SK-N-SH (cell line): ENCODE measurements around the gene INF2. TPM values are rescaled to one million over a fixed set of nuclear protein-coding genes. Genes with fewer than 3 reads are reported as not detected.

Experiments
- CTCF ChIA-PET: fragments of 300-600, 350-600 bp; formaldehyde crosslinking; extraction: SDS; loops from one replicate; lab custom pipeline; 2021; lab: Yijun Ruan, JAX
- POLR2A ChIA-PET: fragments of 350-600 bp; sonication (Branson Sonifier 250); formaldehyde crosslinking; extraction: SDS; loops from one replicate; lab custom pipeline; 2020; ENCODE audit warnings: antibody characterized with exemption, inconsistent platforms; lab: Yijun Ruan, JAX
- DNase-seq: peaks from one replicate; pipeline ENCODE4 v3.0.0; 2012
- H2AFZ ChIP-seq: fragments of 200-600 bp; sonication (generic); 2 replicates; pipeline ENCODE4 v1.8.1; 2016; ENCODE audit warnings: antibody characterized with exemption, mild to moderate bottlenecking, low read depth
- H3F3A ChIP-seq: fragments of 200-600 bp; sonication (generic); replicated peaks from 2 replicates; pipeline ENCODE3; 2016; ENCODE audit warnings: antibody characterized with exemption, mild to moderate bottlenecking; ENCODE audit not compliant: insufficient read depth
- H3K27ac ChIP-seq, 2 experiments: fragments of 200-500 bp in 1 of 2; fragments of 200-600 bp in 1 of 2; sonication (Bioruptor generic) in 1 of 2; sonication (generic), shearing (Covaris generic) in 1 of 2; 2 replicates each; pipeline versions ENCODE4 v1.5.1 to v1.6.1; 2014 to 2016; ENCODE audit warnings: low read depth in 2 of 2, inconsistent platforms in 1 of 2, low read length in 1 of 2, mild to moderate bottlenecking in 1 of 2, mixed read lengths in 1 of 2
- H3K27me3 ChIP-seq: fragments of 200-600 bp; sonication (generic), shearing (Covaris generic); 2 replicates; pipeline ENCODE4 v1.6.1; 2016; ENCODE audit warnings: mixed run types; ENCODE audit not compliant: insufficient read depth
- H3K36me3 ChIP-seq, 2 experiments: fragments of 200-500 bp in 1 of 2; fragments of 200-600 bp in 1 of 2; sonication (Bioruptor generic) in 1 of 2; sonication (generic) in 1 of 2; replicated peaks in 1 of 2; 2 replicates each; pipeline versions ENCODE3 to v1.5.1; 2014 to 2016; ENCODE audit warnings: low read length in 1 of 2, mild to moderate bottlenecking in 1 of 2; ENCODE audit not compliant: insufficient read depth in 2 of 2, control insufficient read depth in 1 of 2
- H3K4me1 ChIP-seq, 2 experiments: fragments of 200-500 bp in 1 of 2; fragments of 200-600 bp in 1 of 2; sonication (Bioruptor generic) in 1 of 2; sonication (generic), shearing (Covaris generic) in 1 of 2; 2 replicates each; pipeline versions ENCODE4 v1.5.1 to v1.6.1; 2014 to 2016; ENCODE audit warnings: low read depth in 1 of 2, low read length in 1 of 2, mixed run types in 1 of 2; ENCODE audit not compliant: insufficient read depth in 2 of 2, control insufficient read depth in 1 of 2
- H3K4me2 ChIP-seq: fragments of 200-600 bp; sonication (generic), shearing (Covaris generic); 2 replicates; pipeline ENCODE4 v1.6.1; 2017; ENCODE audit warnings: mixed run types
- H3K4me3 ChIP-seq, 2 experiments: fragments of 200-500 bp in 1 of 2; fragments of 200-600 bp in 1 of 2; sonication (Bioruptor generic) in 1 of 2; sonication (generic), shearing (Covaris generic) in 1 of 2; 2 replicates each; pipeline versions ENCODE4 v1.5.1 to v1.8.1; 2014 to 2016; ENCODE audit warnings: low read depth in 2 of 2, inconsistent platforms in 1 of 2, low read length in 1 of 2, mild to moderate bottlenecking in 1 of 2, mixed read lengths in 1 of 2, moderate library complexity in 1 of 2
- H3K79me2 ChIP-seq: fragments of 200-600 bp; sonication (generic); 2 replicates; pipeline ENCODE4 v1.8.1; 2017; ENCODE audit warnings: mild to moderate bottlenecking; ENCODE audit not compliant: insufficient read depth
- H3K9ac ChIP-seq: fragments of 200-600 bp; sonication (generic); 2 replicates; pipeline ENCODE4 v1.6.1; 2017; ENCODE audit warnings: mixed run types
- H3K9me2 ChIP-seq: fragments of 200-600 bp; sonication (generic); 2 replicates; pipeline ENCODE4 v1.6.1; 2017; ENCODE audit warnings: mixed run types
- H3K9me3 ChIP-seq: fragments of 200-600 bp; sonication (generic); 2 replicates; pipeline ENCODE4 v1.6.1; 2017; ENCODE audit warnings: mixed run types, mild to moderate bottlenecking, moderate library complexity
- H4K20me1 ChIP-seq: fragments of 200-600 bp; sonication (generic); 2 replicates; pipeline ENCODE4 v1.6.1; 2017; ENCODE audit warnings: mild to moderate bottlenecking, mixed run types; ENCODE audit not compliant: insufficient read depth
- CTCF ChIP-seq: fragments of 200-600 bp; sonication (generic); IDR thresholded peaks from 2 replicates; pipeline ENCODE4 v1.6.1; 2017; ENCODE audit warnings: antibody characterized with exemption, mild to moderate bottlenecking, moderate library complexity
- FOXJ3 ChIP-seq: sonication (generic); formaldehyde crosslinking; IDR thresholded peaks from 2 replicates; pipeline ENCODE4 v1.5.1; 2020; ENCODE audit warnings: mild to moderate bottlenecking, missing genetic modification reagents
- IRF3 ChIP-seq: fragments of 150-350 bp; IDR thresholded peaks from 2 replicates; pipeline ENCODE4 v1.6.1; 2016; ENCODE audit warnings: mild to moderate bottlenecking, low read depth, low read length
- JUND ChIP-seq: IDR thresholded peaks from 2 replicates; pipeline ENCODE4 v1.4.0; 2012
- MEF2A ChIP-seq: IDR thresholded peaks from 2 replicates; pipeline ENCODE4 v1.4.0; 2012; ENCODE audit warnings: low read depth, borderline replicate concordance
- POLR2AphosphoS5 ChIP-seq: IDR thresholded peaks from 2 replicates; pipeline ENCODE4 v1.6.1; 2012; ENCODE audit warnings: low read depth, low read length
- RAD21 ChIP-seq: IDR thresholded peaks from 2 replicates; pipeline ENCODE4 v1.6.1; 2012; ENCODE audit warnings: mild to moderate bottlenecking, low read length
- REST ChIP-seq: IDR thresholded peaks from 2 replicates; pipeline ENCODE4 v1.6.1; 2012; ENCODE audit warnings: mild to moderate bottlenecking, low read depth, low read length, moderate library complexity
- TAF1 ChIP-seq: IDR thresholded peaks from 2 replicates; pipeline ENCODE4 v1.6.1; 2012; ENCODE audit warnings: low read depth, mild to moderate bottlenecking, low read length, moderate library complexity, borderline replicate concordance
- WGBS: methylation state at CpG from one replicate; pipeline ENCODE4 v1.1.6; 2017; ENCODE audit warnings: low lambda C conversion rate; 5-methylcytosine and 5-hydroxymethylcytosine counted together
- polyA plus RNA-seq, 3 experiments: library from polyadenylated mRNA; depleted of rRNA; stranded (reverse); fragments of >200 nt; gene quantifications; 2 replicates each; pipeline ENCODE4 v1.2.3, GENCODE V29; 2012
- TF ChIP-seq, protein P1 (sequence below): fragments of 150-350 bp; IDR thresholded peaks from 2 replicates; pipeline ENCODE4 v1.6.1; 2017; ENCODE audit warnings: antibody characterized with exemption, low read length, low read depth, borderline replicate concordance

The INF2 gene
- polyA plus RNA-seq, 1 of the 3 experiments (the other 2 are of a cell fraction): 32.5 TPM

- Histone ChIP-seq H3K4me3 (peak within 1 kb of the TSS; percentile 60 to 69), H3K27ac (peak within 1 kb of the TSS in 1 of 2 experiments; percentile 80; a peak in 1 of 4 replicates), H2AFZ (no peak within 1 kb of the TSS), H3F3A (no peaks in the 10 kb centered on the region), H4K20me1 (peaks cover 11% of the 10 kb centered on the region; the same call in 1 of the 2 replicates), H3K36me3 (peaks cover 4 to 5% of the 10 kb centered on the region in 2 experiments), H3K4me2 (peak within 1 kb of the TSS; percentile 81), H3K27me3 (no peaks in the 10 kb centered on the region), H3K4me1 (peaks cover 0 to 35% of the 10 kb centered on the region in 2 experiments; a peak in 2 of 4 replicates), H3K9ac (peak within 1 kb of the TSS; percentile 57; the same call in 1 of the 2 replicates), H3K9me3 (no peaks in the 10 kb centered on the region), H3K79me2 (no peaks in the 10 kb centered on the region), H3K9me2 (no peaks in the 10 kb centered on the region)
- ChIA-PET POLR2A (no interaction called here), CTCF (interaction anchor here (0.6 to 3.8 kb wide), 22 partner anchors 10 to 696 kb away, joined by 3 to 23 read pairs (median 5); partner anchors contain the start of genes INF2 and SIVA1)
- TF ChIP-seq CTCF (peak; percentile 67), RAD21 (0 out of 2 replicates have a peak, but pooled peaks have one; percentile 14), TAF1 (no peak), POLR2AphosphoS5 (peak; percentile 36; the same call in 1 of the 2 replicates), MEF2A (no peak)
- WGBS: 25% methylated on average over 18 of the region's 82 CpGs
- peak; percentile 98 for DNase-seq
These were observed 34.4 kb downstream of the INF2 start, which contains the start of gene ADSS1 for GRCh38 chr14:104723651-104724406. Gene ADSS1, plus strand, starts transcription at chr14:104724229. Its CDS starts 42 bp downstream, at chr14:104724271.

- H2AFZ ChIP-seq: no peak overlapping the region
- DNase-seq: peak; percentile 84
- no peaks in the 10 kb centered on the region for H3K9me3 ChIP-seq
- peak overlapping the region; percentile 60 to 69 for H3K4me3 ChIP-seq
- H3K4me1 ChIP-seq: peaks cover 0 to 28% of the 10 kb centered on the region in 2 experiments; a peak in 2 of 4 replicates
- WGBS: 15% methylated on average over 12 of the region's 27 CpGs
- H3F3A ChIP-seq: no peaks in the 10 kb centered on the region
- no peaks in the 10 kb centered on the region for H3K9me2 ChIP-seq
- H3K79me2 ChIP-seq: no peaks in the 10 kb centered on the region
- peaks cover 0 to 4% of the 10 kb centered on the region in 2 experiments for H3K36me3 ChIP-seq
- ChIA-PET CTCF (interaction anchor here (0.6 to 3.8 kb wide), 16 partner anchors 10 to 641 kb away, joined by 3 to 23 read pairs (median 4); partner anchors contain the start of gene SIVA1), POLR2A (no interaction called here)
- peak overlapping the region; percentile 57; the same call in 1 of the 2 replicates for H3K9ac ChIP-seq
- peak overlapping the region in 1 of 2 experiments; percentile 80; a peak in 1 of 4 replicates for H3K27ac ChIP-seq
- H4K20me1 ChIP-seq: peaks cover 11% of the 10 kb centered on the region; the same call in 1 of the 2 replicates
- TF ChIP-seq CTCF (no peak), POLR2AphosphoS5 (no peak), REST (no peak), IRF3 (no peak), JUND (no peak), FOXJ3 (CRISPR knock-in tag) (no peak)
- TF ChIP-seq, protein P1, sequence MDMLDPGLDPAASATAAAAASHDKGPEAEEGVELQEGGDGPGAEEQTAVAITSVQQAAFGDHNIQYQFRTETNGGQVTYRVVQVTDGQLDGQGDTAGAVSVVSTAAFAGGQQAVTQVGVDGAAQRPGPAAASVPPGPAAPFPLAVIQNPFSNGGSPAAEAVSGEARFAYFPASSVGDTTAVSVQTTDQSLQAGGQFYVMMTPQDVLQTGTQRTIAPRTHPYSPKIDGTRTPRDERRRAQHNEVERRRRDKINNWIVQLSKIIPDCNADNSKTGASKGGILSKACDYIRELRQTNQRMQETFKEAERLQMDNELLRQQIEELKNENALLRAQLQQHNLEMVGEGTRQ: no peak
- no peaks in the 10 kb centered on the region for H3K27me3 ChIP-seq
- peak overlapping the region; percentile 81 for H3K4me2 ChIP-seq
These were observed 35.1 kb downstream of the INF2 start for GRCh38 chr14:104724407-104724980.
